ENCODE results near the gene SIGLEC1.

DNA sequence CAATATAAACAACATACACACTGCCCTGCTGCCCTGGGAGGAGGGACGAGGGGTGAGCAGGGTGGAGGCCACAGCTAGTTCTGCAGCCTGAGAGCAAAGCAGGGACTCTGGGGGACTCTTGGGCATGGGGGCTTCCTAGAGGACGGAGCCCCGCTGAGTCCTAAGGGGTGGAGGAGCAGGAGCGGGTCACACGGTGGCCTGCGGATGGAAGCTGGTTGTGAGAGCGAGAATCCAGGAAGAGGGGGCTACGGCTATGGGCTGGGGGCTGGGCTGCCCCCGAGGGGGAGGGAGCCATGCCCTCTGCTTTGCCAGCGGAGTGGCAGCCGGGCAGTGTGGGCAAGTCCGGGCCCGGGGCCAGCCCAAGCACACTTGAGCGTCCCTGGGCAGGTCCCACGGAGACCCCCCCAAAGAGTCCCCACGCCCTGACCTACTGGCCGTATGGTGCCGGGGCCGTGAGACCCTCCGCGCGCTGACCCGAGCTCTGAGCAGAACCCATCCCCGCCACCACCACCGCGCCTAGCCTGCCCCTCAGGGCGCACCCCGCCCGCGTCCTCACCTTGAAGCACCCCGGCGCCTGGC is 31.0 kb downstream of the SIGLEC1 start:
- TF ChIP-seq NFIC (IDR thresholded peaks at IDR 0.05; ENCODE audit: low read depth, low read length) (no peak), ZBTB33 (IDR thresholded peaks at IDR 0.05) (no peak), CEBPB (IDR thresholded peaks at IDR 0.05; ENCODE audit: borderline replicate concordance in 1 of 2, low read depth in 2 of 2, low read length in 2 of 2) (no peak), MTA3 (IDR thresholded peaks at IDR 0.05; ENCODE audit: borderline replicate concordance, low read length) (no peak), POLR2A (IDR thresholded peaks at IDR 0.05; ENCODE audit: low read depth, low read length) (no peak)
- TF ChIP-seq, protein P1, sequence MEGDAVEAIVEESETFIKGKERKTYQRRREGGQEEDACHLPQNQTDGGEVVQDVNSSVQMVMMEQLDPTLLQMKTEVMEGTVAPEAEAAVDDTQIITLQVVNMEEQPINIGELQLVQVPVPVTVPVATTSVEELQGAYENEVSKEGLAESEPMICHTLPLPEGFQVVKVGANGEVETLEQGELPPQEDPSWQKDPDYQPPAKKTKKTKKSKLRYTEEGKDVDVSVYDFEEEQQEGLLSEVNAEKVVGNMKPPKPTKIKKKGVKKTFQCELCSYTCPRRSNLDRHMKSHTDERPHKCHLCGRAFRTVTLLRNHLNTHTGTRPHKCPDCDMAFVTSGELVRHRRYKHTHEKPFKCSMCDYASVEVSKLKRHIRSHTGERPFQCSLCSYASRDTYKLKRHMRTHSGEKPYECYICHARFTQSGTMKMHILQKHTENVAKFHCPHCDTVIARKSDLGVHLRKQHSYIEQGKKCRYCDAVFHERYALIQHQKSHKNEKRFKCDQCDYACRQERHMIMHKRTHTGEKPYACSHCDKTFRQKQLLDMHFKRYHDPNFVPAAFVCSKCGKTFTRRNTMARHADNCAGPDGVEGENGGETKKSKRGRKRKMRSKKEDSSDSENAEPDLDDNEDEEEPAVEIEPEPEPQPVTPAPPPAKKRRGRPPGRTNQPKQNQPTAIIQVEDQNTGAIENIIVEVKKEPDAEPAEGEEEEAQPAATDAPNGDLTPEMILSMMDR (IDR thresholded peaks at IDR 0.05 in 2 of 3, conservative IDR thresholded peaks at IDR 0.05 in 1 of 3; ENCODE audit: control insufficient read depth in 2 of 3, extremely low read depth in 1 of 3, insufficient read depth in 1 of 3, low read depth in 3 of 3, low read length in 3 of 3), result no peak
